NCI-H446 treated with DMSO at 0.1 percent for 48 hours (cell line): ENCODE results near the gene CXCR2.
A peak's percentile ranks its signal among the peaks of the same experiment; 100 is the strongest.

ENCODE experiments used
- DNase-seq: peaks from one replicate; lab custom pipeline; 2025; lab: John Stamatoyannopoulos, UW

CXCR2 gene

GRCh38 chr2:218186355-218186766, 60.5 kb downstream of the CXCR2 start:
- peak; percentile 7 for DNase-seq
